Lower leg skin (tissue), 3 donors: ENCODE results near the gene SMTN.

ENCODE experiments used
- CTCF ChIP-seq, 3 donors: fragments of 450-650 bp; IDR thresholded peaks; one replicate each; pipeline ENCODE4 v1.5.1; 2016; ENCODE audit warnings: antibody characterized with exemption in 3 of 3, mild to moderate bottlenecking in 3 of 3, moderate library complexity in 2 of 3
- POLR2A ChIP-seq, 2 donors: fragments of 450-650 bp; IDR thresholded peaks; one replicate each; pipeline ENCODE4 v1.6.1; 2016 to 2017; ENCODE audit warnings: antibody characterized with exemption in 2 of 2, mild to moderate bottlenecking in 1 of 2, moderate library complexity in 1 of 2

GRCh38 chr22:31127181-31127772 is 46.2 kb downstream of the SMTN start:
- TF ChIP-seq CTCF (IDR thresholded peaks at IDR 0.05): no peak
- TF ChIP-seq POLR2A (IDR thresholded peaks at IDR 0.05): no peak
